IMR-90 (cell line): Measurements from ENCODE around the gene DPM1. TPM values are rescaled to one million over a fixed set of nuclear protein-coding genes. Genes with fewer than 3 reads are reported as not detected.

Experiments used
- ATAC-seq: fragments of 200-7000 bp; cut with Tn5 transposase; 2 replicates; pipeline ENCODE4 v1.9.1; 2020; ENCODE audit warnings: low read depth, mild to moderate bottlenecking, moderate library complexity
- BruUV-seq: library from RNA; stranded (reverse); fragments of 400-500 nt; replicated peaks from 2 replicates; lab custom pipeline; 2021; lab: Mats Ljungman, UMichigan
- CTCF ChIA-PET: fragments of 300-600 bp; formaldehyde crosslinking; extraction: SDS; loops from one replicate; lab custom pipeline; 2021; ENCODE audit warnings: antibody characterized with exemption; lab: Yijun Ruan, JAX
- POLR2A ChIA-PET: fragments of 300-600 bp; sonication (Branson Sonifier 250); formaldehyde crosslinking; loops from one replicate; lab custom pipeline; 2022; ENCODE audit warnings: antibody characterized with exemption; ENCODE audit not compliant: unreplicated experiment; lab: Charles Lee
- DNase-seq: peaks from one replicate; pipeline ENCODE4 v3.0.0; 2013
- H2AFZ ChIP-seq: replicated peaks from 2 replicates; pipeline ENCODE3; 2013; ENCODE audit warnings: low read length, mild to moderate bottlenecking; ENCODE audit not compliant: poor library complexity
- H2AK5ac ChIP-seq: 2 replicates; pipeline ENCODE4 v1.6.1; 2013; ENCODE audit warnings: low read depth, low read length, inconsistent platforms
- H2AK9ac ChIP-seq: replicated peaks from 2 replicates; pipeline ENCODE3; 2013; ENCODE audit warnings: mild to moderate bottlenecking, low read depth, low read length, moderate library complexity; ENCODE audit not compliant: poor library complexity
- H2BK120ac ChIP-seq: 2 replicates; pipeline ENCODE4 v1.6.1; 2013; ENCODE audit warnings: low read depth, low read length, inconsistent platforms
- H2BK15ac ChIP-seq: 3 replicates; pipeline ENCODE4 v1.6.1; 2013; ENCODE audit warnings: low read depth, low read length, inconsistent platforms
- H2BK20ac ChIP-seq: 2 replicates; pipeline ENCODE4 v1.6.1; 2013; ENCODE audit warnings: low read depth, mild to moderate bottlenecking, inconsistent platforms, low read length, moderate library complexity
- H2BK5ac ChIP-seq: 2 replicates; pipeline ENCODE4 v1.6.1; 2013; ENCODE audit warnings: mild to moderate bottlenecking, low read depth, low read length, inconsistent platforms; ENCODE audit not compliant: poor library complexity, severe bottlenecking
- H3K14ac ChIP-seq: replicated peaks from 2 replicates; pipeline ENCODE4 v1.6.1; 2013; ENCODE audit warnings: low read depth, low read length, inconsistent platforms
- H3K18ac ChIP-seq: 2 replicates; pipeline ENCODE4 v1.6.1; 2013; ENCODE audit warnings: low read depth, low read length, control low read depth
- H3K23ac ChIP-seq: 2 replicates; pipeline ENCODE4 v1.6.1; 2013; ENCODE audit warnings: low read depth, low read length, inconsistent platforms
- H3K27ac ChIP-seq: 2 replicates; pipeline ENCODE4 v1.5.1; 2013; ENCODE audit warnings: mild to moderate bottlenecking, control low read depth, low read length; ENCODE audit not compliant: insufficient read depth
- H3K27me3 ChIP-seq: 2 replicates; pipeline ENCODE4 v1.6.1; 2013; ENCODE audit warnings: low read length; ENCODE audit not compliant: control insufficient read depth, insufficient read depth
- H3K36me3 ChIP-seq: 2 replicates; pipeline ENCODE4 v1.6.1; 2013; ENCODE audit warnings: low read length, mixed read lengths; ENCODE audit not compliant: control insufficient read depth, insufficient read depth
- H3K4ac ChIP-seq: 2 replicates; pipeline ENCODE4 v1.6.1; 2013; ENCODE audit warnings: low read depth, low read length, inconsistent platforms
- H3K4me1 ChIP-seq: 2 replicates; pipeline ENCODE4 v1.6.1; 2013; ENCODE audit warnings: low read length, mixed read lengths; ENCODE audit not compliant: control insufficient read depth, insufficient read depth
- H3K4me2 ChIP-seq: 2 replicates; pipeline ENCODE4 v1.6.1; 2013; ENCODE audit warnings: low read depth, mild to moderate bottlenecking, control low read depth, low read length, moderate library complexity
- H3K4me3 ChIP-seq: 2 replicates; pipeline ENCODE4 v1.5.1; 2013; ENCODE audit warnings: low read depth, mild to moderate bottlenecking, control low read depth, low read length, moderate library complexity; ENCODE audit not compliant: insufficient read depth
- H3K56ac ChIP-seq: 2 replicates; pipeline ENCODE4 v1.6.1; 2013; ENCODE audit warnings: low read length, inconsistent platforms; ENCODE audit not compliant: insufficient read depth; ENCODE audit errors: extremely low read depth
- H3K79me1 ChIP-seq, 2 experiments: 2 replicates each; pipeline ENCODE4 v1.6.1; 2013; ENCODE audit warnings: low read length in 2 of 2, inconsistent platforms in 1 of 2, low read depth in 1 of 2
- H3K9ac ChIP-seq: 2 replicates; pipeline ENCODE4 v1.6.1; 2013; ENCODE audit warnings: low read depth, low read length, control low read depth
- H3K9me1 ChIP-seq: 2 replicates; pipeline ENCODE4 v1.6.1; 2013; ENCODE audit warnings: low read length, inconsistent platforms; ENCODE audit not compliant: insufficient read depth
- H3K9me3 ChIP-seq: 2 replicates; pipeline ENCODE4 v1.6.1; 2013; ENCODE audit warnings: low read length; ENCODE audit not compliant: control insufficient read depth, insufficient read depth
- H4K20me1 ChIP-seq: 2 replicates; pipeline ENCODE4 v1.6.1; 2013; ENCODE audit warnings: low read length, inconsistent platforms; ENCODE audit not compliant: insufficient read depth
- H4K5ac ChIP-seq: 2 replicates; pipeline ENCODE4 v1.6.1; 2013; ENCODE audit warnings: mild to moderate bottlenecking, low read depth, low read length, control low read depth
- H4K8ac ChIP-seq, 2 experiments: 2 replicates each; pipeline ENCODE4 v1.6.1; 2013; ENCODE audit warnings: low read depth in 2 of 2, low read length in 2 of 2, control low read depth in 1 of 2, inconsistent platforms in 1 of 2
- H4K91ac ChIP-seq: 2 replicates; pipeline ENCODE4 v1.6.1; 2013; ENCODE audit warnings: low read depth, low read length, inconsistent platforms; ENCODE audit not compliant: insufficient read depth
- BHLHE40 ChIP-seq: fragments of 150-350 bp; IDR thresholded peaks from 2 replicates; pipeline ENCODE4 v1.6.1; 2016; ENCODE audit warnings: mild to moderate bottlenecking, low read depth, low read length
- CEBPB ChIP-seq: IDR thresholded peaks from 2 replicates; pipeline ENCODE4 v1.6.1; 2012; ENCODE audit warnings: low read depth, low read length, improper control_type of control experiment
- CHD1 ChIP-seq: IDR thresholded peaks from 2 replicates; pipeline ENCODE4 v1.6.1; 2012; ENCODE audit warnings: low read depth, low read length, improper control_type of control experiment
- CTCF ChIP-seq: conservative IDR thresholded peaks from 2 replicates; pipeline ENCODE4 v1.5.1; 2012; ENCODE audit warnings: mild to moderate bottlenecking, low read depth, low read length, improper control_type of control experiment
- FOS ChIP-seq: fragments of 150-350 bp; IDR thresholded peaks from 2 replicates; pipeline ENCODE4 v1.6.1; 2016; ENCODE audit warnings: low read depth, low read length
- MAFK ChIP-seq: IDR thresholded peaks from 2 replicates; pipeline ENCODE4 v1.6.1; 2012; ENCODE audit warnings: low read depth, low read length, improper control_type of control experiment
- MAZ ChIP-seq: IDR thresholded peaks from 2 replicates; pipeline ENCODE4 v1.6.1; 2012; ENCODE audit warnings: low read depth, mild to moderate bottlenecking, low read length, improper control_type of control experiment, moderate library complexity, borderline replicate concordance
- MXI1 ChIP-seq: IDR thresholded peaks from 2 replicates; pipeline ENCODE4 v1.6.1; 2012; ENCODE audit warnings: low read depth, mild to moderate bottlenecking, low read length, moderate library complexity, borderline replicate concordance
- POLR2A ChIP-seq: IDR thresholded peaks from 2 replicates; pipeline ENCODE4 v1.6.1; 2012; ENCODE audit warnings: mild to moderate bottlenecking, low read depth, low read length
- WGBS, 2 experiments: methylation state at CpG; one replicate each; pipeline versions ENCODE4 v1.1.5 to v1.1.7; 2013; ENCODE audit warnings: missing lambda C conversion rate in 2 of 2; ENCODE audit not compliant: insufficient read length in 1 of 2; ENCODE audit errors: extremely low coverage in 2 of 2; 5-methylcytosine and 5-hydroxymethylcytosine counted together
- dilution Hi-C: fragments of 300-500 bp; cut with HindIII; formaldehyde crosslinking; loops from one replicate; pipeline ENCODE4 v1.14.3; 2018; ENCODE audit warnings: low sequenced_read_pairs; ENCODE audit not compliant: unreplicated experiment
- in situ Hi-C: fragments of 300-500 bp; cut with MboI; formaldehyde crosslinking; loops from 3 replicates; pipeline ENCODE4 v1.14.3; 2019; ENCODE audit warnings: low sequenced_read_pairs, inconsistent platforms, mixed read lengths
- intact Hi-C: fragments of 100-400 bp; cut with micrococcal nuclease; formaldehyde crosslinking; loops from 2 replicates; pipeline ENCODE4 v1.10.0; 2022
- polyA plus RNA-seq, 3 experiments: library from polyadenylated mRNA; depleted of rRNA; stranded (reverse); fragments of >200 nt; gene quantifications; 2 replicates each; pipeline ENCODE4 v1.2.3, GENCODE V29; 2012; ENCODE audit warnings: low replicate concordance in 1 of 3
- total RNA-seq: library from RNA; depleted of rRNA; stranded (reverse); fragments of >200 nt; gene quantifications from 2 replicates; pipeline ENCODE4 v1.2.3, GENCODE V29; 2012

DPM1 gene
- total and polyA plus RNA-seq, 2 of the 4 experiments (the other 2 are of a cell fraction) = 59.1 to 89.1 TPM

DNA sequence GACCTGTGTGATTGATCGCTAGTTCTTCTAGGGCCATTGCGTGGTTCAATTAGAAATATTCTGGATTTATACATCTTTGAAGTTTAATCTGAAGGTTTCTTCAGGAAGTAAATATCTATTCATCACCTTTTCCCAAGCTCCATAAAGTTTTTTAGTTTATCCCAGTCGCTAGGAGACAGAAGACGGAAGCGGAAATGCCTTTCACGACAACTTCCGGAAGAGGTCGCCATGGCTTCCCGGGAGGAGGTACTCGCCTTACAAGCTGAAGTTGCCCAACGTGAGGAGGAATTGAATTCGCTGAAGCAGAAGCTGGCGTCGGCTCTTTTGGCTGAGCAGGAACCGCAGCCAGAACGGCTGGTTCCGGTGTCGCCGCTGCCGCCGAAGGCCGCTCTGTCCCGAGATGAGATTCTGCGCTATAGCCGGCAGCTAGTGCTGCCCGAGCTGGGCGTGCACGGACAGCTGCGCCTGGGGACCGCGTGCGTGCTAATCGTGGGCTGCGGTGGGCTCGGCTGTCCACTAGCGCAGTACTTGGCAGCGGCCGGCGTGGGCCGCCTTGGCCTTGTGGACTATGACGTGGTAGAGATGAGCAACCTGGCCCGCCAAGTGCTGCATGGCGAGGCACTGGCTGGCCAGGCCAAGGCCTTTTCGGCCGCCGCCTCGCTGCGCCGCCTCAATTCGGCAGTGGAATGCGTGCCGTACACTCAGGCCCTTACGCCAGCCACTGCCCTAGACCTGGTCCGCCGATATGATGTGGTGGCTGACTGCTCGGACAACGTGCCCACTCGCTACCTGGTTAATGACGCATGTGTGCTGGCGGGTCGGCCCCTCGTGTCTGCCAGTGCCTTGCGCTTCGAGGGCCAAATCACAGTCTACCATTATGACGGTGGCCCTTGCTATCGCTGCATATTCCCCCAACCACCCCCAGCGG is 547 bp upstream of the DPM1 start, which contains the start of gene MOCS3:
Gene MOCS3 (plus strand): TSS at position 204 of the 928 bp plus-strand sequence. CDS start 25 bp downstream, at position 229.
- intact Hi-C loops (loop anchor here (2.0 kb wide), 2 partner anchors 22 to 164 kb away; partner anchors contain the start of gene BCAS4), in situ Hi-C loops (no loop called here), dilution Hi-C loops (no loop called here)
- POLR2A ChIA-PET = no interaction called here
- peak within 1 kb of the TSS; percentile 96 for H3K4me2 ChIP-seq
- H3K79me1 ChIP-seq = peaks cover 10 to 50% of the 10 kb centered on the region in 2 experiments; a peak in 3 of 4 replicates
- peak within 1 kb of the TSS; percentile 96 for H2BK120ac ChIP-seq
- H3K27me3 ChIP-seq = no peaks in the 10 kb centered on the region
- peaks cover 10% of the 10 kb centered on the region for H3K4me1 ChIP-seq
- H3K23ac ChIP-seq = peak within 1 kb of the TSS; percentile 91
- peak within 1 kb of the TSS; percentile 88 for H3K14ac ChIP-seq
- CTCF ChIA-PET = interaction anchor here (1.0 to 1.2 kb wide), 2 partner anchors 23 to 26 kb away, joined by 3 to 4 read pairs; no protein-coding TSS in a partner anchor
- peak within 1 kb of the TSS; percentile 97 for H2AFZ ChIP-seq
- peak within 1 kb of the TSS; percentile 90 for H2BK20ac ChIP-seq
- ATAC-seq (peak; percentile 83), DNase-seq (peak; percentile 93)
- H3K56ac ChIP-seq = peak within 1 kb of the TSS; percentile 100
- WGBS, 2 experiments = 3% methylated on average over 43 of the region's 67 CpGs; no CpG with 5 or more reads in 1 of the 2 experiments
- H4K91ac ChIP-seq = peak within 1 kb of the TSS; percentile 79
- TF ChIP-seq MAFK (no peak), CTCF (0 out of 2 replicates have a peak, but pooled peaks have one; percentile 0), BHLHE40 (peak; percentile 97), POLR2A (peak; percentile 78; the same call in 1 of the 2 replicates), MAZ (no peak), MXI1 (peak; percentile 91), FOS (peak; percentile 36; the same call in 1 of the 2 replicates), CHD1 (0 out of 2 replicates have a peak, but pooled peaks have one; percentile 28), CEBPB (peak; percentile 71)
- BruUV-seq = no TSS peak
- peak within 1 kb of the TSS; percentile 96 for H2AK5ac ChIP-seq
- peak within 1 kb of the TSS; percentile 85 for H3K4ac ChIP-seq
- peaks cover 26% of the 10 kb centered on the region for H4K20me1 ChIP-seq
- H3K18ac ChIP-seq = peak within 1 kb of the TSS; percentile 92
- peaks cover 7% of the 10 kb centered on the region; the same call in 1 of the 2 replicates for H3K9me1 ChIP-seq
- H3K36me3 ChIP-seq = peaks cover 4% of the 10 kb centered on the region
- peak within 1 kb of the TSS; percentile 91 for H3K4me3 ChIP-seq
- peak within 1 kb of the TSS; percentile 93 for H3K27ac ChIP-seq
- peak within 1 kb of the TSS; percentile 93 for H2BK5ac ChIP-seq
- peak within 1 kb of the TSS; percentile 65; the same call in 1 of the 3 replicates for H2BK15ac ChIP-seq
- peak within 1 kb of the TSS; percentile 80 for H2AK9ac ChIP-seq
- peak within 1 kb of the TSS; percentile 93 for H4K5ac ChIP-seq
- H3K9ac ChIP-seq = peak within 1 kb of the TSS; percentile 97
- H3K9me3 ChIP-seq = no peaks in the 10 kb centered on the region
- peak within 1 kb of the TSS; percentile 65 to 97 for H4K8ac ChIP-seq
